H1 (cell line): ENCODE measurements around the gene DGKD. TPM values are rescaled to one million over a fixed set of nuclear protein-coding genes. Genes with fewer than 3 reads are reported as not detected.

Source experiments
- CTCF ChIA-PET: fragments of 300-600 bp; sonication (Branson Sonifier 250); formaldehyde crosslinking; loops from one replicate; lab custom pipeline; 2021; ENCODE audit not compliant: partially characterized antibody; lab: Charles Lee
- POLR2A ChIA-PET: fragments of 300-600 bp; sonication (Branson Sonifier 250); formaldehyde crosslinking; loops from one replicate; lab custom pipeline; 2021; ENCODE audit warnings: inconsistent platforms; ENCODE audit not compliant: partially characterized antibody; lab: Charles Lee
- DNase-seq, 2 experiments: peaks; one replicate each; pipeline versions ENCODE4 v3.0.0 to v3.0.0-alpha.2; 2010 to 2022; ENCODE audit warnings: low spot score in 2 of 2, low read depth in 1 of 2, mixed read lengths in 1 of 2
- FAIRE-seq: peaks from 2 replicates; lab custom pipeline; 2011; peaks lifted over from hg19 to GRCh38; lab: Jason Lieb, UNC
- H2AFZ ChIP-seq: 2 replicates; pipeline ENCODE4 v1.8.1; 2012; ENCODE audit warnings: low read length, inconsistent platforms
- H2AK5ac ChIP-seq: 2 replicates; pipeline ENCODE4 v1.6.1; 2013; ENCODE audit warnings: low read depth, low read length
- H2BK120ac ChIP-seq: replicated peaks from 2 replicates; pipeline ENCODE3; 2013; ENCODE audit warnings: low read depth, low read length, inconsistent platforms
- H2BK12ac ChIP-seq: 2 replicates; pipeline ENCODE4 v1.6.1; 2013; ENCODE audit warnings: low read depth, low read length
- H2BK15ac ChIP-seq: 2 replicates; pipeline ENCODE4 v1.6.1; 2013; ENCODE audit warnings: low read length
- H2BK20ac ChIP-seq: 2 replicates; pipeline ENCODE4 v1.6.1; 2013; ENCODE audit warnings: low read length
- H2BK5ac ChIP-seq: 2 replicates; pipeline ENCODE4 v1.6.1; 2013; ENCODE audit warnings: low read depth, low read length
- H3K14ac ChIP-seq: 2 replicates; pipeline ENCODE4 v1.6.1; 2013; ENCODE audit warnings: inconsistent platforms; ENCODE audit not compliant: insufficient read length
- H3K18ac ChIP-seq: 2 replicates; pipeline ENCODE4 v1.6.1; 2013; ENCODE audit warnings: low read length; ENCODE audit errors: extremely low read depth
- H3K23ac ChIP-seq: 2 replicates; pipeline ENCODE4 v1.6.1; 2013; ENCODE audit warnings: inconsistent platforms; ENCODE audit not compliant: insufficient read length
- H3K23me2 ChIP-seq: 2 replicates; pipeline ENCODE4 v1.6.1; 2013; ENCODE audit warnings: low read depth, low read length
- H3K27ac ChIP-seq: 2 replicates; pipeline ENCODE4 v1.6.1; 2011; ENCODE audit warnings: low read depth, low read length, inconsistent platforms
- H3K27me3 ChIP-seq, 4 experiments: replicated peaks in 1 of 4; 1 replicate in 1 of 4; 2 replicates in 3 of 4; pipeline versions ENCODE4 v1.6.1 to v1.8.1; 2011 to 2013; ENCODE audit warnings: low read length in 3 of 4, mild to moderate bottlenecking in 3 of 4, inconsistent platforms in 2 of 4, mixed read lengths in 2 of 4, moderate library complexity in 1 of 4; ENCODE audit not compliant: control insufficient read depth in 3 of 4, insufficient read depth in 3 of 4; ENCODE audit errors: extremely low read depth in 1 of 4
- H3K36me3 ChIP-seq, 4 experiments: 2 replicates each; pipeline versions ENCODE4 v1.6.1 to v1.8.1; 2011 to 2013; ENCODE audit warnings: mild to moderate bottlenecking in 4 of 4, low read length in 3 of 4, moderate library complexity in 2 of 4, control low read depth in 1 of 4, inconsistent platforms in 1 of 4; ENCODE audit not compliant: insufficient read depth in 4 of 4, control insufficient read depth in 2 of 4
- H3K4ac ChIP-seq: replicated peaks from 2 replicates; pipeline ENCODE3; 2013; ENCODE audit warnings: low read length, low read depth, mixed read lengths, inconsistent platforms; ENCODE audit not compliant: insufficient read length
- H3K4me1 ChIP-seq, 4 experiments: replicated peaks in 1 of 4; 1 replicate in 1 of 4; 2 replicates in 3 of 4; pipeline versions ENCODE4 v1.6.1 to v1.8.1; 2011 to 2013; ENCODE audit warnings: low read length in 3 of 4, inconsistent platforms in 2 of 4, mixed read lengths in 1 of 4; ENCODE audit not compliant: insufficient read depth in 4 of 4, control insufficient read depth in 3 of 4
- H3K4me2 ChIP-seq, 2 experiments: 2 replicates each; pipeline versions ENCODE4 v1.6.1 to v1.8.1; 2011 to 2013; ENCODE audit warnings: low read depth in 2 of 2, low read length in 2 of 2, control low read depth in 1 of 2, inconsistent platforms in 1 of 2, mild to moderate bottlenecking in 1 of 2; ENCODE audit not compliant: insufficient read depth in 1 of 2
- H3K4me3 ChIP-seq, 4 experiments: fragments of 200-600, 300-600 bp in 1 of 4; sonication (generic), shearing (Covaris generic), sonication (Bioruptor Twin) in 1 of 4; 2 replicates each; pipeline versions ENCODE4 v1.5.1 to v1.8.1; 2011 to 2016; ENCODE audit warnings: low read length in 4 of 4, low read depth in 3 of 4, control low read depth in 2 of 4, inconsistent platforms in 2 of 4, mild to moderate bottlenecking in 2 of 4, mixed read lengths in 1 of 4, moderate library complexity in 1 of 4; ENCODE audit not compliant: insufficient read depth in 2 of 4; ENCODE audit errors: extremely low read depth in 1 of 4
- H3K56ac ChIP-seq: replicated peaks from 2 replicates; pipeline ENCODE3; 2013; ENCODE audit warnings: low read depth, mild to moderate bottlenecking, mixed read lengths, low read length, inconsistent platforms; ENCODE audit not compliant: insufficient read length
- H3K79me1 ChIP-seq: 2 replicates; pipeline ENCODE4 v1.6.1; 2013; ENCODE audit warnings: low read depth, low read length, control low read depth
- H3K79me2 ChIP-seq, 2 experiments: 2 replicates each; pipeline versions ENCODE4 v1.6.1 to v1.8.1; 2012 to 2013; ENCODE audit warnings: low read length in 2 of 2, mild to moderate bottlenecking in 2 of 2, inconsistent platforms in 1 of 2; ENCODE audit not compliant: insufficient read depth in 2 of 2, control insufficient read depth in 1 of 2
- H3K9ac ChIP-seq, 4 experiments: replicated peaks in 1 of 4; 1 replicate in 1 of 4; 2 replicates in 3 of 4; pipeline versions ENCODE4 v1.6.1 to v1.8.1; 2011 to 2013; ENCODE audit warnings: low read depth in 3 of 4, low read length in 3 of 4, control low read depth in 2 of 4, mild to moderate bottlenecking in 2 of 4, moderate library complexity in 2 of 4, inconsistent platforms in 1 of 4; ENCODE audit errors: extremely low read depth in 1 of 4
- H3K9me3 ChIP-seq, 2 experiments: 2 replicates each; pipeline versions ENCODE4 v1.6.1 to v1.8.1; 2012 to 2013; ENCODE audit warnings: mild to moderate bottlenecking in 2 of 2, moderate library complexity in 2 of 2, control low read depth in 1 of 2, inconsistent platforms in 1 of 2, low read depth in 1 of 2, low read length in 1 of 2, mixed read lengths in 1 of 2; ENCODE audit not compliant: insufficient read depth in 2 of 2
- H4K20me1 ChIP-seq, 2 experiments: replicated peaks in 1 of 2; 2 replicates each; pipeline versions ENCODE3 to v1.8.1; 2011 to 2013; ENCODE audit warnings: inconsistent platforms in 2 of 2, low read length in 2 of 2, mild to moderate bottlenecking in 1 of 2; ENCODE audit not compliant: insufficient read depth in 2 of 2, control insufficient read depth in 1 of 2
- H4K5ac ChIP-seq: 2 replicates; pipeline ENCODE4 v1.6.1; 2013; ENCODE audit warnings: low read length, low read depth, mixed read lengths, inconsistent platforms; ENCODE audit not compliant: insufficient read length
- H4K8ac ChIP-seq: 2 replicates; pipeline ENCODE4 v1.8.0; 2013; ENCODE audit warnings: mild to moderate bottlenecking, moderate library complexity, low read length, inconsistent platforms; ENCODE audit not compliant: insufficient read depth; ENCODE audit errors: extremely low read depth
- H4K91ac ChIP-seq: replicated peaks from 2 replicates; pipeline ENCODE3; 2013; ENCODE audit warnings: low read length, mixed read lengths, inconsistent platforms; ENCODE audit not compliant: insufficient read length
- ATF3 ChIP-seq: IDR thresholded peaks from 2 replicates; pipeline ENCODE4 v1.6.1; 2011; ENCODE audit warnings: low read depth, mild to moderate bottlenecking, low read length; ENCODE audit not compliant: insufficient read depth
- EZH2 ChIP-seq: fragments of 200-600 bp; sonication (generic); IDR thresholded peaks from 2 replicates; pipeline ENCODE4 v1.7.1; 2012; ENCODE audit warnings: low read depth, mild to moderate bottlenecking, moderate library complexity, low read length, inconsistent platforms; ENCODE audit not compliant: severe bottlenecking
- HDAC6 ChIP-seq: IDR thresholded peaks from one replicate; pipeline ENCODE4 v1.7.1; 2012; ENCODE audit warnings: low read depth, mild to moderate bottlenecking, inconsistent platforms, low read length, moderate library complexity
- whole genome bisulfite sequencing, 2 experiments: shearing (Covaris generic) in 1 of 2; methylation state at CpG; one replicate each; pipeline versions ENCODE4 v1.1.6 to v1.1.7; 2013 to 2015; ENCODE audit warnings: low lambda C conversion rate in 2 of 2, mixed read lengths in 2 of 2, inconsistent platforms in 1 of 2, low coverage in 1 of 2, missing lambda C conversion rate in 1 of 2; ENCODE audit not compliant: insufficient replicate concordance in 2 of 2, insufficient coverage in 1 of 2, insufficient read length in 1 of 2; ENCODE audit errors: extremely low coverage in 1 of 2, missing lambda C conversion rate in 1 of 2; 5-methylcytosine and 5-hydroxymethylcytosine counted together
- polyA plus RNA-seq, 7 experiments: library from polyadenylated mRNA; depleted of rRNA in 3 of 7; stranded (reverse) in 5 of 7; unstranded in 2 of 7; fragments of >200 nt in 5 of 7; fragments of 200-250 nt in 2 of 7; gene quantifications; 1 replicate in 5 of 7; 2 replicates in 1 of 7; 4 replicates in 1 of 7; pipeline versions ENCODE4 v1.2.1 to v1.2.3, GENCODE V29; 2011 to 2013; ENCODE audit warnings: missing spikeins in 2 of 7, mixed read lengths in 2 of 7
- total RNA-seq: library from RNA; stranded (reverse); fragmentation: NEBNext Ultra II Directional; extraction: Animal tissue kit (Norgen Biotek cat#: 25700); gene quantifications from 2 replicates; pipeline ENCODE4 v1.2.1, GENCODE V29; 2021

Gene DGKD
- total and polyA plus RNA-seq, 2 of the 8 experiments (the other 6 are each of a cell fraction or from before 2014, with no cell fraction given), result 7.7 to 30.9 TPM

- H4K5ac ChIP-seq, result no peak overlapping the region
- FAIRE-seq, result no peak
- no peak overlapping the region for H2BK120ac ChIP-seq
- H3K4me1 ChIP-seq, result peaks cover 0 to 5% (median 4%) of the 10 kb centered on the region in 4 experiments; a peak in 4 of 7 replicates
- no peak overlapping the region for H3K4me3 ChIP-seq
- DNase-seq, result no peak
- H3K4ac ChIP-seq, result no peak overlapping the region
- H2BK20ac ChIP-seq, result no peak overlapping the region
- H2BK15ac ChIP-seq, result no peak overlapping the region
- TF ChIP-seq HDAC6, result no peak
- TF ChIP-seq EZH2, result no peak
- TF ChIP-seq ATF3, result no peak
- H4K20me1 ChIP-seq, result peaks cover 8 to 11% of the 10 kb centered on the region in 2 experiments
- no peak overlapping the region for H2AK5ac ChIP-seq
- H4K8ac ChIP-seq, result no peak overlapping the region
- H3K14ac ChIP-seq, result no peak overlapping the region
- WGBS, 2 experiments, result 95% methylated on average over 25 of the region's 25 CpGs; no CpG with 5 or more reads in 1 of the 2 experiments
- peaks cover 0 to 14% of the 10 kb centered on the region in 2 experiments; a peak in 2 of 4 replicates for H3K79me2 ChIP-seq
- no peaks in the 10 kb centered on the region for H3K36me3 ChIP-seq
- peaks cover 3% of the 10 kb centered on the region; the same call in 1 of the 2 replicates for H3K79me1 ChIP-seq
- no peak overlapping the region for H2AFZ ChIP-seq
- H3K4me2 ChIP-seq, result no peak overlapping the region
- peaks cover 0 to 7% of the 10 kb centered on the region in 2 experiments; a peak in 1 of 4 replicates for H3K9me3 ChIP-seq
- H4K91ac ChIP-seq, result no peak overlapping the region
- H3K23me2 ChIP-seq, result peaks cover 11% of the 10 kb centered on the region
- no peak overlapping the region for H2BK12ac ChIP-seq
- no peak overlapping the region for H3K56ac ChIP-seq
- H3K27me3 ChIP-seq, result peaks cover 0 to 28% (median 15%) of the 10 kb centered on the region in 4 experiments; a peak in 5 of 7 replicates
- H3K9ac ChIP-seq, result no peak overlapping the region
- H3K27ac ChIP-seq, result no peak overlapping the region
- POLR2A ChIA-PET, result no interaction called here
- CTCF ChIA-PET, result no interaction called here
- no peak overlapping the region for H3K18ac ChIP-seq
- H3K23ac ChIP-seq, result no peak overlapping the region
- no peak overlapping the region for H2BK5ac ChIP-seq
Observed at GRCh38 chr2:233352141-233352842, 2.0 kb upstream of the DGKD start.
